ENCODE results near the gene RNASEL. TPM values are rescaled to one million over a fixed set of nuclear protein-coding genes. Genes with fewer than 3 reads are reported as not detected.

The RNASEL gene
- total RNA-seq, 1 experiment from 2014 or later: 1.2 TPM

DNA sequence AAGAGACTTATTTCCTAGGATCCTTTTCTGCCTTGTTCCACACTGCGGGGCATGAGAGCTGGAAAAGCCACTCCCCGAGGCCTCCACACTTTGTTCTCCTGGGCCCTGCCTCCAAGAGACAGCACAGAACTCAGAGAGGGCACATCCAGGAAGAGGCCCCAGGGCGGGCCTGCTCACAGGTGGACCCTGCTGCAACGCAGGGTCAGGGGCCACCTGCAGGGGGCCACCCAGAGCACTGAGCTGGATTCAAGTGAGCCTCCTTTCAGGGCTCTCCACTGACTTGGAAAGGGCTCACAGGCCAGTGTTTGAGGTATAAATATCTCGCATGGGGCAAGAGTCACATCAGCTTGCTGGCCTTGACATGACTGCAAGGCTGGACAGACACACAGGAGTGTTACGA lies 10.3 kb upstream of the RNASEL start:
- POLR2A ChIA-PET: no interaction called here
- Histone ChIP-seq H3K9me3 (ENCODE audit: control insufficient read depth, insufficient read depth, low read depth, low read length) (no peaks in the 10 kb centered on the region), H3K27ac (ENCODE audit: low read length) (no peak overlapping the region), H3K4me3 (ENCODE audit: low read depth in 2 of 2, low read length in 2 of 2) (no peak overlapping the region), H3K4me1 (ENCODE audit: control insufficient read depth, insufficient read depth, low read length) (no peaks in the 10 kb centered on the region), H3K27me3 (ENCODE audit: control insufficient read depth, insufficient read depth, low read length) (peaks cover 11% of the 10 kb centered on the region), H3K36me3 (ENCODE audit: control insufficient read depth, insufficient read depth, low read length) (no peaks in the 10 kb centered on the region; the same call in 1 of the 2 replicates)
- no peak for DNase-seq (ENCODE audit: low read depth, low spot score)
- CTCF ChIA-PET: interaction anchor here (0.8 to 2.8 kb wide), 2 partner anchors 184 to 186 kb away, joined by 4 to 13 read pairs; no protein-coding TSS in a partner anchor
- BruUV-seq (replicated peaks): no TSS peak
- intact Hi-C loops (cut with micrococcal nuclease; ENCODE audit: unreplicated experiment) (loop anchor here (10.0 kb wide), 1 partner anchor 515 kb away; no protein-coding TSS in a partner anchor), in situ Hi-C loops (cut with HindIII; ENCODE audit: low pct_unique_long_range_greater_than_20kb, low sequenced_read_pairs) (no loop called here)
- no peak for TF ChIP-seq SIN3A (IDR thresholded peaks at IDR 0.05; ENCODE audit: borderline replicate concordance, insufficient read depth, low read depth, low read length)
- TF ChIP-seq, protein P1, sequence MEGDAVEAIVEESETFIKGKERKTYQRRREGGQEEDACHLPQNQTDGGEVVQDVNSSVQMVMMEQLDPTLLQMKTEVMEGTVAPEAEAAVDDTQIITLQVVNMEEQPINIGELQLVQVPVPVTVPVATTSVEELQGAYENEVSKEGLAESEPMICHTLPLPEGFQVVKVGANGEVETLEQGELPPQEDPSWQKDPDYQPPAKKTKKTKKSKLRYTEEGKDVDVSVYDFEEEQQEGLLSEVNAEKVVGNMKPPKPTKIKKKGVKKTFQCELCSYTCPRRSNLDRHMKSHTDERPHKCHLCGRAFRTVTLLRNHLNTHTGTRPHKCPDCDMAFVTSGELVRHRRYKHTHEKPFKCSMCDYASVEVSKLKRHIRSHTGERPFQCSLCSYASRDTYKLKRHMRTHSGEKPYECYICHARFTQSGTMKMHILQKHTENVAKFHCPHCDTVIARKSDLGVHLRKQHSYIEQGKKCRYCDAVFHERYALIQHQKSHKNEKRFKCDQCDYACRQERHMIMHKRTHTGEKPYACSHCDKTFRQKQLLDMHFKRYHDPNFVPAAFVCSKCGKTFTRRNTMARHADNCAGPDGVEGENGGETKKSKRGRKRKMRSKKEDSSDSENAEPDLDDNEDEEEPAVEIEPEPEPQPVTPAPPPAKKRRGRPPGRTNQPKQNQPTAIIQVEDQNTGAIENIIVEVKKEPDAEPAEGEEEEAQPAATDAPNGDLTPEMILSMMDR (IDR thresholded peaks at IDR 0.05): peak; percentile 45
- TF ChIP-seq POLR2AphosphoS5 (IDR thresholded peaks at IDR 0.05; ENCODE audit: low read depth, low read length): no peak
- ATAC-seq: no peak

DNA sequence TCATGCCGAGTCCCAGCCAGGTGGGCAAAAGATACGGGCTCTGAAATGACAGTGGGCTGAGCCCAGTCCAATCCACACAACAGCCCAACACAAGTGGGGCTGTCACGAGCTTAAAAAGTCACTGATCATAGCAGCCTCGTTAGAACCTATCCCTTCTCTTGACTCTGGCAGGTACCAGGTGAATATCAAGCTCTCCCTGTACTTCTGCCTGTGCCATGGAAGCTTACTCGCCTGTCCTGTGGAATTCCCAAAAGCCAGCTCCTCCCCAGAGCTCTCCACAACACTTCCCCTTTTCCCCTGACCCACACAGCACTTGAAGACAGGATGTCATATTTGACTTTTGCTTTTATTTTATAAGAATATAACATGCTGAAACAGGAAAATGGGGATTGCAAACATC lies 9.2 kb upstream of the RNASEL start:
- H3K4me1 ChIP-seq (ENCODE audit: control insufficient read depth, insufficient read depth, low read length): no peaks in the 10 kb centered on the region
- in situ Hi-C loops (cut with HindIII; ENCODE audit: low pct_unique_long_range_greater_than_20kb, low sequenced_read_pairs): no loop called here
- no peak for DNase-seq (ENCODE audit: low read depth, low spot score)
- H3K4me3 ChIP-seq (ENCODE audit: low read depth in 2 of 2, low read length in 2 of 2): no peak overlapping the region
- TF ChIP-seq TCF7L2 (IDR thresholded peaks at IDR 0.05; ENCODE audit: low read depth, low read length): no peak
- TF ChIP-seq, protein P2, sequence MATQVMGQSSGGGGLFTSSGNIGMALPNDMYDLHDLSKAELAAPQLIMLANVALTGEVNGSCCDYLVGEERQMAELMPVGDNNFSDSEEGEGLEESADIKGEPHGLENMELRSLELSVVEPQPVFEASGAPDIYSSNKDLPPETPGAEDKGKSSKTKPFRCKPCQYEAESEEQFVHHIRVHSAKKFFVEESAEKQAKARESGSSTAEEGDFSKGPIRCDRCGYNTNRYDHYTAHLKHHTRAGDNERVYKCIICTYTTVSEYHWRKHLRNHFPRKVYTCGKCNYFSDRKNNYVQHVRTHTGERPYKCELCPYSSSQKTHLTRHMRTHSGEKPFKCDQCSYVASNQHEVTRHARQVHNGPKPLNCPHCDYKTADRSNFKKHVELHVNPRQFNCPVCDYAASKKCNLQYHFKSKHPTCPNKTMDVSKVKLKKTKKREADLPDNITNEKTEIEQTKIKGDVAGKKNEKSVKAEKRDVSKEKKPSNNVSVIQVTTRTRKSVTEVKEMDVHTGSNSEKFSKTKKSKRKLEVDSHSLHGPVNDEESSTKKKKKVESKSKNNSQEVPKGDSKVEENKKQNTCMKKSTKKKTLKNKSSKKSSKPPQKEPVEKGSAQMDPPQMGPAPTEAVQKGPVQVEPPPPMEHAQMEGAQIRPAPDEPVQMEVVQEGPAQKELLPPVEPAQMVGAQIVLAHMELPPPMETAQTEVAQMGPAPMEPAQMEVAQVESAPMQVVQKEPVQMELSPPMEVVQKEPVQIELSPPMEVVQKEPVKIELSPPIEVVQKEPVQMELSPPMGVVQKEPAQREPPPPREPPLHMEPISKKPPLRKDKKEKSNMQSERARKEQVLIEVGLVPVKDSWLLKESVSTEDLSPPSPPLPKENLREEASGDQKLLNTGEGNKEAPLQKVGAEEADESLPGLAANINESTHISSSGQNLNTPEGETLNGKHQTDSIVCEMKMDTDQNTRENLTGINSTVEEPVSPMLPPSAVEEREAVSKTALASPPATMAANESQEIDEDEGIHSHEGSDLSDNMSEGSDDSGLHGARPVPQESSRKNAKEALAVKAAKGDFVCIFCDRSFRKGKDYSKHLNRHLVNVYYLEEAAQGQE (IDR thresholded peaks at IDR 0.05; ENCODE audit: insufficient read depth in 1 of 2, low read depth in 2 of 2, low read length in 1 of 2): no peak
- TF ChIP-seq POLR2AphosphoS5 (IDR thresholded peaks at IDR 0.05; ENCODE audit: low read depth, low read length): no peak
- TF ChIP-seq SIN3A (IDR thresholded peaks at IDR 0.05; ENCODE audit: borderline replicate concordance, insufficient read depth, low read depth, low read length): no peak
- ChIA-PET POLR2A (no interaction called here), CTCF (interaction anchor here (0.6 to 2.8 kb wide), 3 partner anchors 185 to 517 kb away, joined by 3 to 13 read pairs (median 3); no protein-coding TSS in a partner anchor)
- BruUV-seq (replicated peaks): no TSS peak
- intact Hi-C loops (cut with micrococcal nuclease; ENCODE audit: unreplicated experiment): loop anchor here (10.0 kb wide), 1 partner anchor 513 kb away; no protein-coding TSS in a partner anchor
- no peak overlapping the region for H3K27ac ChIP-seq (ENCODE audit: low read length)
- H3K9me3 ChIP-seq (ENCODE audit: control insufficient read depth, insufficient read depth, low read depth, low read length): no peaks in the 10 kb centered on the region
- peaks cover 7% of the 10 kb centered on the region for H3K27me3 ChIP-seq (ENCODE audit: control insufficient read depth, insufficient read depth, low read length)
- ATAC-seq: no peak
- no peaks in the 10 kb centered on the region for H3K36me3 ChIP-seq (ENCODE audit: control insufficient read depth, insufficient read depth, low read length)

- Histone ChIP-seq H3K27ac (ENCODE audit: low read length) (no peak overlapping the region), H3K36me3 (ENCODE audit: control insufficient read depth, insufficient read depth, low read length) (no peaks in the 10 kb centered on the region), H3K4me3 (ENCODE audit: low read depth in 2 of 2, low read length in 2 of 2) (no peak overlapping the region), H3K4me1 (ENCODE audit: control insufficient read depth, insufficient read depth, low read length) (no peaks in the 10 kb centered on the region), H3K27me3 (ENCODE audit: control insufficient read depth, insufficient read depth, low read length) (peaks cover 7% of the 10 kb centered on the region), H3K9me3 (ENCODE audit: control insufficient read depth, insufficient read depth, low read depth, low read length) (no peaks in the 10 kb centered on the region)
- TF ChIP-seq, protein P2 (IDR thresholded peaks at IDR 0.05; ENCODE audit: insufficient read depth in 1 of 2, low read depth in 2 of 2, low read length in 1 of 2): no peak
- TF ChIP-seq SIN3A (IDR thresholded peaks at IDR 0.05; ENCODE audit: borderline replicate concordance, insufficient read depth, low read depth, low read length) (no peak), POLR2AphosphoS5 (IDR thresholded peaks at IDR 0.05; ENCODE audit: low read depth, low read length) (no peak), TCF7L2 (IDR thresholded peaks at IDR 0.05; ENCODE audit: low read depth, low read length) (no peak)
- TF ChIP-seq, protein P1 (IDR thresholded peaks at IDR 0.05): no peak
- intact Hi-C loops (cut with micrococcal nuclease; ENCODE audit: unreplicated experiment): loop anchor here (10.0 kb wide), 1 partner anchor 512 kb away; no protein-coding TSS in a partner anchor
- CTCF ChIA-PET: interaction anchor here (2.8 kb wide), 1 partner anchor 186 kb away, joined by 13 read pairs; no protein-coding TSS in a partner anchor
- in situ Hi-C loops (cut with HindIII; ENCODE audit: low pct_unique_long_range_greater_than_20kb, low sequenced_read_pairs): no loop called here
- no TSS peak for BruUV-seq (replicated peaks)
- DNase-seq (ENCODE audit: low read depth, low spot score) (no peak), ATAC-seq (no peak)
- POLR2A ChIA-PET: no interaction called here
These were observed 7.9 kb upstream of the RNASEL start for GRCh38 chr1:182596934-182597333.

Data from Panc1 (cell line).